ENCODE data around the gene KRTAP5-1.

The KRTAP5-1 gene

DNA sequence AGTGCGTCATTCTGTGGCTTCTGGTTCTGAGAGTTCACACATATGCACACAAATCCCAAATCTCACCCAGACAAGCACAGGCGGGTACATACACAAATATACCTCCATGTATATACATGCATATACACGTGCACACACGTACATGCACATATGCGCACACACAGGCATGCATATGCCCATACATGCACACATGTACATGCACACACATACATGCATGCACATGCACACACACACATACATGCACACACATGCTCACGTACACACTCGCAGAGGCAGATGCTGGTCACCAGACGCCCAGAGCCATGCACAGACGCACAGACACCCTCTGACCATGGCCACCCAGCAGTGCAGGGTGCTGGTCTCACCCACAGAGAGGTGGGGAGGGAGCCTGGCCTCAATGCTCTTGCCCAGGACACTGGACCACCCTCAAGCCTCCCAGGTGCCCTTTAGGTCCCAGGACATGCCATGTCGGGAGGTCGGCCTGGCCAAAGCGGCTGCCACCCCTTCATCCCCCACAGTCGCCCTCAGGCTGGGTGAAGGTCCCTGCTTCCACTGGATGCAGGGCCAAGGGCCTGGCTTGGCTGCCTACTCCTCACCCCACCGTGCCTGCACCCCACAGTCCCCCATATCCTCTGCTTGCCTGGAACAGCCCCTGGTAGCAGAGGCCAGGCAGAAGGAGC, 22.5 kb downstream of the KRTAP5-1 start:
- H3K4me1 Mint-ChIP-seq (ENCODE audit: low read depth), result no peaks in the 10 kb centered on the region
- no peaks in the 10 kb centered on the region for H3K36me3 Mint-ChIP-seq
- no peaks in the 10 kb centered on the region for H3K9me3 Mint-ChIP-seq (ENCODE audit: low read depth)
- H3K27ac Mint-ChIP-seq, result no peak overlapping the region
- no peak overlapping the region for H3K4me3 Mint-ChIP-seq
- no peaks in the 10 kb centered on the region for H3K27me3 Mint-ChIP-seq

DNA sequence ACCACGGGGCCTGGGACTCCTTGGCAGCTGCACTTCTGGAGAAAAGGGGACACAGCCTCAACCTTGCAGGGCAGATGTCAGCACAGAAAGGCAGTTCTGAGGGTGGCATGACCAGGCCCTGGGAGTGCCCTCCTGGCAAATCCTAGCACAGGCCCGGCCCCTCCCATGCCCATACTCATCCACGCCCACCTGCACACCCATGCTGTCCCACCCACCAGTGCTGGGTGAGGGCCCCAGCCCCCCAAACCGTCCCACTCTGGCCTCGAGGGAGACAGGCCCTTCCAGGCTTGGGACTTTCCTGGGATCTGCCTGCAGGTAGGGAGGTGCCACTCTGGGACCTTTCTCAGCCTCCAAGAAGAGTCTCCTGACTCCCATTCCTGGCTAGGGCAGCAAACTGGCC, 23.1 kb downstream of the KRTAP5-1 start:
- Mint-ChIP-seq H3K27ac (no peak overlapping the region), H3K27me3 (no peaks in the 10 kb centered on the region), H3K36me3 (no peaks in the 10 kb centered on the region), H3K9me3 (ENCODE audit: low read depth) (no peaks in the 10 kb centered on the region), H3K4me3 (no peak overlapping the region), H3K4me1 (ENCODE audit: low read depth) (no peaks in the 10 kb centered on the region)

DNA sequence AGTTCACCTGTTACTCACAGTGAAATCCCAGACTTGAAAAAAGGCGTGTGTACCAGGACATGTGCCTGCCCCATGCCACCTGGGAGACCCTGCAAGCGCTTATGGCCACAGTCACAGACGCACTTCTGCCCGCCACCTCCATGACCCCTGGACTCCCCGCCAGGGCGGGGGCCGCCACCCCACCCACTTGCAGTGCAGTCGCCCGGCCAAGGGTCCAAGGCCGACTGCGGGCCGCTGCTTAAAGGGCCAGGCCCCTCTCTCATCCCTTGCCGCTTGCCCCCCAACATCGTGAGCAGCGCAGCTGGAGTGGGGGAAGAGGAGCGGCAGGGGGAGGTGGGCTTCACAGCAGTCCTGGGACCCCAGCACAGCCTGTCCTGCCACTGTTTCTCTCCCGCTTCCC, 23.8 kb downstream of the KRTAP5-1 start:
- H3K27ac Mint-ChIP-seq, result no peak overlapping the region
- H3K4me1 Mint-ChIP-seq (ENCODE audit: low read depth), result no peaks in the 10 kb centered on the region
- H3K27me3 Mint-ChIP-seq, result no peaks in the 10 kb centered on the region
- no peak overlapping the region for H3K4me3 Mint-ChIP-seq
- no peaks in the 10 kb centered on the region for H3K9me3 Mint-ChIP-seq (ENCODE audit: low read depth)
- no peaks in the 10 kb centered on the region for H3K36me3 Mint-ChIP-seq

DNA sequence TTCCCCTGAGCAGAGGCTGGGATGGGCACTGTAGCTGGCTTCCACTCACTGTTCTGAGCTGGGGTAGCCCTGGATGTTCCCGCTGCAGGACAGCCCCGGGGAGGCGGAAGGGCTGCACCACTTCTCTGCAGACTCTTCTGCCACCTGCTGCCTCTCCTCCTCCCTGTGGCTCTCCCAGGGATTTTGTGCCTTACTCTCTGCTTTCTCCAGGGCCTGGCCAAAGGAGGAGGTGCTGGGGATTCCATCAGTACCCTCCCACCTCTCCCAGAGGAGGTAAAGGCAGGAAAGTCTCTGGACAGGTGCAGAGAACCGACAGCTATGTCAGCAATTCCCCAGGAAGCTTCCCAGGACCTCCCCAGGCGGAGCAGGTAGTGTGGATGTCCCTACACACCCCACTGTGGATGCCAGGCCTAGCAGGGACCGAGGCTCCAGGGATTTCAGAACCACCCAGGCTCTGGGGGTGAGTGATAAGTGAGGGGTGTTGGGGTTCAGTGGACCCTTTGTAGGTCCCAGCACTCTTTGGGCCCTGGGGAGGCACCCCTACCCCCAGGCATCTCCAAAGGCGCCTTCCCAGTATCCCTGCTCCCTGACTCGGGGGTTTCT, 24.3 kb downstream of the KRTAP5-1 start:
- Mint-ChIP-seq H3K36me3 (no peaks in the 10 kb centered on the region), H3K27me3 (no peaks in the 10 kb centered on the region), H3K9me3 (ENCODE audit: low read depth) (no peaks in the 10 kb centered on the region), H3K4me3 (no peak overlapping the region), H3K27ac (no peak overlapping the region), H3K4me1 (ENCODE audit: low read depth) (no peaks in the 10 kb centered on the region)

DNA sequence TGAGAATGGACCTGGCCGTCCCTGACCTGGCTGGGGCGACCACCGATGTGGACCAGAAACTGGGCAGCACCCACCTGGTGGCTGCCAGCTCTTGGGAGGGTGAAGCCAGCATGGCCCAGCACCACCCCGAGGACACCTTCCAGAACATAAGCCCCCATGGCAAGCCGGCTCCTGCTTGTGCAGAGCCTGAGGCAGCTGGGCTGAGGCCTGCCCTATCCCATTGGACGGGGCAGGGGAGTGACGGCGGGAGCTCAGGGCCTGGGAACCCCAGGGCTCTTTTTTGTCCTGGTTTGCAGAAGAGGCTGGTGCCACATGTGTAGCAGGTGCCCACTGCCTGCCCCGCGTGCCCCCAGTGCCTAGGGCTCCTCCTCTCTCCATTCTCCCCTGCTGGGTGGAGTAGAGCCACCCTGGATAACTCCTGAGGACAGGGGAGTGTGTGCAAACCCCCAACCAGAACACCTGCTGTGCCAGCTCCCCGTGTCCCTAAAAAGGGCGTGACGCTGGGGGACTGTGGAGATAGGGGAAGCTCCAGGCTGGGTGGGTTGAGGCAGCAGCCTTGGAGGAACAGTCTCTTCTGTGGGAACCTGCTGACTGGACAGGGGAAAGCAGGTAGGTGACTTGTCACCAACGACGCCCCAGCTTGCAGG, 25.0 kb downstream of the KRTAP5-1 start:
- H3K9me3 Mint-ChIP-seq (ENCODE audit: low read depth), result no peaks in the 10 kb centered on the region
- no peaks in the 10 kb centered on the region for H3K4me1 Mint-ChIP-seq (ENCODE audit: low read depth)
- H3K27ac Mint-ChIP-seq, result no peak overlapping the region
- no peaks in the 10 kb centered on the region for H3K36me3 Mint-ChIP-seq
- no peaks in the 10 kb centered on the region for H3K27me3 Mint-ChIP-seq
- H3K4me3 Mint-ChIP-seq, result no peak overlapping the region

DNA sequence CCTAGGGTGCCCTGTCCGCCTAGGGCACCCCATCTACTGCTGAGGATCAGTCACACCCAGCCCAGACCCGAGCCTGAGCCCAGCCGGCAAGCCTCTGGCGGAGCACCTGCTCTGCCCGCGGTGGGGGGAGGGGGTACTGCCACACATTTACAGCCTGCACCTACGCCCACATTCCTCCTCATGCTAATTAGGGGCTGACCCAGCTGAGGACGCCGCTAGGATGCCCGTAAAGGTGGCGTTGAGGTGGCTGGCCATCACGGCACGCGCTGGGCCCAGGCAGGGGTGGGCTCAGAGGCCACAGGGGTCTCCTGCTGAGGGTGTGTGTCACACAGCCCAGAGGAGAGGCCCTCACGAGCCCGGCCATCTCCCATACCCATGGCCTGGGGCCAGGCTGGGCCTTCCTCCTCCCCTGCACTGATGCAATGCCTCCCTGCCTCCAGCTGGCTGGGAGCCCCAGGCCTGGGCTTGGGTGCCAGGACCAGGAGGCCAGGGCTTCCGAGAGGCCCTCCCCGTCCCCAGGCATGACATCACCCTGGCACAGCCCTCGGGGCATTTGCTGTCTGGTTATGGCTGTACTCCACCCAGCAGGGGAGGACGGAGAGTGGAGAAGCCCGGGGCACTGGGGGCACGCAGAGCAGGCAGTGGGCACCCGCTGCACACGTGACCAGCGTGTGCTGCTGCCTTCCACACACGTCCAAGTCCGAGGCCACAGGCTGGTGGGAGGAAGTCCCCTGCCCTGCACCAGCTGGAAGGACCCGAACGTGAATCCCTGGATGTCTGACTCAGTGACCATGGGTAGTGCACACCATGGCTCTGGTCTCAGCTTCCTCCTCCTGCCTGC, 25.8 kb downstream of the KRTAP5-1 start:
- Mint-ChIP-seq H3K4me3 (no peak overlapping the region), H3K27ac (no peak overlapping the region), H3K4me1 (ENCODE audit: low read depth) (no peaks in the 10 kb centered on the region), H3K9me3 (ENCODE audit: low read depth) (no peaks in the 10 kb centered on the region), H3K27me3 (no peaks in the 10 kb centered on the region), H3K36me3 (no peaks in the 10 kb centered on the region)

DNA sequence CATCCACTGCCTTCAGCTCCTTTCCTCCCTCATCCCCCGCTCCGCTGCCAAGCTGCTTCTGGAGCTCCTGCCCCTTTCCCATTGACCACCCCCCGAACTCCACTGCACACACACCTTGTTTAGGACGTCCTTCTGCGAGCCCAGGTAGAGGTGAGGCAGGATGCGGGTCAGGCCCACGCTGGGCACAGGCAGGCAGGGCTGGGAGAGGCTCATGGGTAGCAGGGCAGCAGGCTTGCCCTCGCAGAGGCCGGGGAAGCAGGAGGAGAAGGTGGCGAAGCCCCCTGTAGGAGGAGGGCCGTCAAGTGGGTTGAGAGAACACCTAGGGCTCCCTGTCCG, 26.3 kb downstream of the KRTAP5-1 start:
- H3K4me1 Mint-ChIP-seq (ENCODE audit: low read depth), result no peaks in the 10 kb centered on the region
- H3K4me3 Mint-ChIP-seq, result no peak overlapping the region
- no peaks in the 10 kb centered on the region for H3K9me3 Mint-ChIP-seq (ENCODE audit: low read depth)
- H3K36me3 Mint-ChIP-seq, result no peaks in the 10 kb centered on the region
- no peak overlapping the region for H3K27ac Mint-ChIP-seq
- H3K27me3 Mint-ChIP-seq, result no peaks in the 10 kb centered on the region

DNA sequence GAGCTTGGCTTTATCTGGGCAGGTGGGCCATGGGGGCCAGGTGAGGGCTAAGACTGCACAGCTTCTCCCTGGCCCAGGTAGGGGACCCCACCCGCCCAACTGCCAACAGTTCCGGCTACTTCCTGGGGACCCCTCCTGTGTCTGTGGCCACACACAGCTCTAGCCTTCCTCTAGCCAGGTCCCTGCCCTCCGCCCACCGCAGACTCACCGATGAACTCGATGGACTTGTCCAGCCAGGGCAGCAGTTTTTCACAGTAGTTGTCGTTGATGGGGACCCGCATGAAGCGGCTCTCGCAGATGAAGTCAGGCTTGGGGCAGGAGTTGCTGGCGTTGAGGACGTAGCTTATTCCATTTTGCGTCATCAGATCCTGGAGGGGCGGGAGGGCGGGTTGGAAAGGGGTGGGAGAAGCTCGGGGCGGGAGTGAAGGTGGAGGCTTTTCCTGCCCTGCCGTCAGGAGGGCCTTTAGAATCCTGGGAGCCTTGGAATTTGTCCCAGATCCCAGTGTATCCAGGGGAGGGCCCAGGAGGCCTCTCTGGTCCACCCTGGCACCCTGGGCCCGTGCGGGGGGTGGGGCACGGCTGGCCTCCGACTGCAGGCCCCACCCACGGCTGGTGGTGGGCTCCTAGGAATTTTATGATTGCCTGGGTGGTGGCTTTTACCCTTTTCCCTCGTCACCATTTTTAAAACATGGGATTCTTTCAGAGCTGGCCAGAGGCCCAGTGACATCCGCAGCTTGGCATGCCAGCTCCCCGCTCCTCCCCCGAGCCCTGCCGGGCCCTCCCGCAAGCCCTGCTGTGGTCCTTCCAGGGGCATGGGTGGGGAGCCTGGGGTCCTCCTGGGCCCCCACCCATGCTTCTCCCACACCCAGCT, 26.9 kb downstream of the KRTAP5-1 start:
- Mint-ChIP-seq H3K4me3 (no peak overlapping the region), H3K27me3 (no peaks in the 10 kb centered on the region), H3K9me3 (ENCODE audit: low read depth) (no peaks in the 10 kb centered on the region), H3K36me3 (no peaks in the 10 kb centered on the region), H3K27ac (no peak overlapping the region), H3K4me1 (ENCODE audit: low read depth) (no peaks in the 10 kb centered on the region)

DNA sequence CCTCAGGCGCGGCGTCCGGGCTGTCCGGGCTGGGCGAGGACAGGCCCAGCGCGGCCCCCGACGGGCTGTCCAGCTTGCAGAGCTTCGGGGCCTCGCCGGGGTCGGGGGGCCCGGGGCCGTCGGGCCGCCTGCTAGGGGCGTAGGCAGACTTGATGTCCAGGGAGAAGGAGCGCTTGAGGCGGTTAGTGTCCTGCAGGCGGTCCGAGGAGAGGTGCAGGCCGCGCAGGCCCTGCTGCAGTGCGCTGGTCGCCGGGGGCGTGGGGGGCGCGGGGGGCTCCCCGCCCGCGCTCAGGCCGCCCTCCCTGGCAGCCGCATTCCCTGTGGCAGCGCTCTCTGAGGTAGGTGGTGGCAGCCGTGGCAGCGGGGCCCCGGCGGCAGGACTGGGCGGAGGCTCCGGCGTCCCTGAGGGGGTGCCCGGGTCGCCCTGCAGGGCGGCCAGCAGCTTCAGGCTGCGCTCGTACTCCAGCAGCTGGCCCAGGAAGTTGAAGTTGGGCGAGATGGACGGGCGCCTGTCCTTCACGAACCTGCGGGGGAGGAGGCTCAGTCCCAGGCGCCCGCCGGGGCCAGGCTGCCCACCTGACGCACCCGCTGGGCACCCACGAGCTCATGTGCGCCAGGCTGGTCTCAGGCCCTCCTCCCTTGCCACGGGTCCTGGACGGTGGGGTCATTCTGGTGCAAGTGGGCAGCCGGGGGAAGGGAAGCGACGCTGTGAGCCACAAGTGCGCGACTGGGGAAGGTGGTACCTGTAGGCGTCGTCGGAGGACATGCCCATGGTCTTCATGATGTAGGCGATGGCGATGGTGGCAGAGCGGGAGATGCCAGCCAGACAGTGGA, 27.8 kb downstream of the KRTAP5-1 start:
- Mint-ChIP-seq H3K36me3 (no peaks in the 10 kb centered on the region), H3K4me3 (no peak overlapping the region), H3K9me3 (ENCODE audit: low read depth) (no peaks in the 10 kb centered on the region), H3K27ac (no peak overlapping the region), H3K27me3 (no peaks in the 10 kb centered on the region), H3K4me1 (ENCODE audit: low read depth) (no peaks in the 10 kb centered on the region)

DNA sequence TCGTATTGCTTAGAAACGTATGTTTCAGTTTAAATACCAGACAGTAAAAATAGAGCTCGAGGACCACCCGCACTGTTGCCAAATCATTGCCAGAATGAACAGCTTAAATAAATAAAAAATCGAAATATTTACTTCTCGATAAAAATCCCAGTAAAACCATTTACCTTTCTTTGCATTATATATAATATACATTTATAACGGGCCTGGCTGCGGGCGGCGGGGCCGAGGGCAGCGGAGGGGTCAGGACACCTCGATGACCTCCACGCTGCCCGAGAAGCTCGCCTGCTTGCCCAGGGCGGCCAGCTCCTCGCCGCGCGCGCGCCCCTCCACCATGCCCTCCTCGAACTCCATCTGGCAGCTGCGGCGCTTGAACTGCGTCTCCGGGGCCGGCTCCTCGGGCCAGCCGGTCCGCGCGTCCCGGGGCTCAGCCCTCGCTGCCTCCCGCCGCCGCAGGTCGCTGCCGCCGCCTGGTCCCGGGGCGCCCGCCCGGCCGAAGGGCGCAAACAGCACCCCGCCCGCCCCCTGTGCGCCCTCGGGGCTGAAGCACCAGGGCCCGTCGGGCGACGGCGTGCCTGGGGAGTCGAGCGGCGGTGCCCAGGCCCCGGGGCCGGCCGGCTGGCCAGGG, 28.7 kb downstream of the KRTAP5-1 start:
- no peaks in the 10 kb centered on the region for H3K27me3 Mint-ChIP-seq
- no peaks in the 10 kb centered on the region for H3K36me3 Mint-ChIP-seq
- H3K4me1 Mint-ChIP-seq (ENCODE audit: low read depth), result no peaks in the 10 kb centered on the region
- no peak overlapping the region for H3K4me3 Mint-ChIP-seq
- no peak overlapping the region for H3K27ac Mint-ChIP-seq
- no peaks in the 10 kb centered on the region for H3K9me3 Mint-ChIP-seq (ENCODE audit: low read depth)

DNA sequence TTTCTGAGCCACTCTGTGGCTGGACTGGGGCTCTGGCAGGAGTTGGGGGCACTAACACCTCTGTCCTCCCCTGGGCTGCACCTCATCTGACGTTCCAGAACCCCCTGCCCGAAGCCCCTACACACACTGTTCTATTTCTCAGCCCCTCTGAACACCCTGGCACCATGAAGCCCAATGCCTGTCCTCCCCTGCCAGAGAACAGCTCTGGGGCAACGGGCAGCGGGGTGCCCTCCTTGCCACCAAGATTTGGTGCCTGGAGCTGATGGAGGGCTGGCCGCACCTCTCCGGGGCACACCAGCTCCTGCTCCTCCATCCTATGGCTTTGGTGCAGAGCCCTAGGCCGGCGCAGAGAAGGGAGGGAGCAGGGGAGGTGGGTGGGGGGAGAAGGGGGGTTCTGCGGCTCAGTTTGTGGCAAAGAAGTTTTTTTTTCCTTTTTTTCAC, 29.4 kb downstream of the KRTAP5-1 start:
- Mint-ChIP-seq H3K27ac (no peak overlapping the region), H3K4me1 (ENCODE audit: low read depth) (no peaks in the 10 kb centered on the region), H3K36me3 (no peaks in the 10 kb centered on the region), H3K4me3 (no peak overlapping the region), H3K27me3 (no peaks in the 10 kb centered on the region), H3K9me3 (ENCODE audit: low read depth) (no peaks in the 10 kb centered on the region)

DNA sequence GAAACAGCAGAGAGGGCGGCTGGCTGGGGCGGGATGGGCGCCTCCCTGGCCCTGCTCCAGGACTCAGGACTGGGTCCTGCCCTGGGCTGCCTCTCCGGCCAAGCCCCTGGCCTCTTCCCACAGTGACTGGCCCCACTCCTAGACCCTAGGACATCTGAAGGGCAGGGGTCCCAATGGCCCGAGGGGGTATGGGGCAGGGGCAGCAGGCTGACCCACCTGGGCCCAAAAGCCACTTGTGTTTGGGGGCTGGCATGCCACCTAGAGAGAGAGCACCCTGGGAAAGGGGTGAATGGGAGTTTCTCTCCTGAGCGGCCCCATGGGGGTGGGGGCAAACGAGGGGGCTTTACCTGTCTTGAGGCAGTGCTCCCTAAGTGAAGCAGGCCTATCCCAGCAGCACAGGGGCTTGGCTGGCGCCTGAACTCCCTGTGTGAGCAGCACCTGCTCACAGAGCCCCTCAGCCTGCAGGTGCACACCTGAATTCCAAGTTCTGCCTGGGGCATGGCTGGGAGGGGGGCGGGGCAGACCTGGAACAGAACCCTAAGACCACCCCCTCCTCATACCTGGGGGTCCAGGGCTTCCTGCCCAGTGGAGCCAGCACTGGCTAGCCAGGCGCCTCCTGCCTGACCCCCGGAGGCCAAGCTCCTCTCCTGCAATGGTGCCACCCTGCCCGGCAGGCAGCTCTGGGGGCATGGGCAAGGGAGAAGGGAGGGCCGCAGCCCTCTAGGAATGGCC, 29.9 kb downstream of the KRTAP5-1 start:
- H3K4me3 Mint-ChIP-seq, result no peak overlapping the region
- no peaks in the 10 kb centered on the region for H3K9me3 Mint-ChIP-seq (ENCODE audit: low read depth)
- no peaks in the 10 kb centered on the region for H3K27me3 Mint-ChIP-seq
- H3K36me3 Mint-ChIP-seq, result no peaks in the 10 kb centered on the region
- H3K4me1 Mint-ChIP-seq (ENCODE audit: low read depth), result no peaks in the 10 kb centered on the region
- no peak overlapping the region for H3K27ac Mint-ChIP-seq

Data from activated naive CD8-positive, alpha-beta T cell (primary cell).